Measurements from ENCODE around the gene ZKSCAN5.

- TF ChIP-seq CTCF (IDR thresholded peaks at IDR 0.05) (no peak), POLR2A (IDR thresholded peaks at IDR 0.05) (no peak), POLR2AphosphoS5 (IDR thresholded peaks at IDR 0.05) (no peak)
Observed at GRCh38 chr7:99540542-99540941, 36.1 kb downstream of the ZKSCAN5 start.

Data from transverse colon (tissue), 4 donors.